HG02588 (cell line): ENCODE data around the gene SRP68.

ENCODE experiments used
- ATAC-seq: cut with Tn5 transposase; IDR thresholded peaks from one replicate; pipeline ENCODE4 v1.9.1; 2021; ENCODE audit warnings: mild to moderate bottlenecking, moderate library complexity; ENCODE audit not compliant: unreplicated experiment

SRP68 gene

DNA sequence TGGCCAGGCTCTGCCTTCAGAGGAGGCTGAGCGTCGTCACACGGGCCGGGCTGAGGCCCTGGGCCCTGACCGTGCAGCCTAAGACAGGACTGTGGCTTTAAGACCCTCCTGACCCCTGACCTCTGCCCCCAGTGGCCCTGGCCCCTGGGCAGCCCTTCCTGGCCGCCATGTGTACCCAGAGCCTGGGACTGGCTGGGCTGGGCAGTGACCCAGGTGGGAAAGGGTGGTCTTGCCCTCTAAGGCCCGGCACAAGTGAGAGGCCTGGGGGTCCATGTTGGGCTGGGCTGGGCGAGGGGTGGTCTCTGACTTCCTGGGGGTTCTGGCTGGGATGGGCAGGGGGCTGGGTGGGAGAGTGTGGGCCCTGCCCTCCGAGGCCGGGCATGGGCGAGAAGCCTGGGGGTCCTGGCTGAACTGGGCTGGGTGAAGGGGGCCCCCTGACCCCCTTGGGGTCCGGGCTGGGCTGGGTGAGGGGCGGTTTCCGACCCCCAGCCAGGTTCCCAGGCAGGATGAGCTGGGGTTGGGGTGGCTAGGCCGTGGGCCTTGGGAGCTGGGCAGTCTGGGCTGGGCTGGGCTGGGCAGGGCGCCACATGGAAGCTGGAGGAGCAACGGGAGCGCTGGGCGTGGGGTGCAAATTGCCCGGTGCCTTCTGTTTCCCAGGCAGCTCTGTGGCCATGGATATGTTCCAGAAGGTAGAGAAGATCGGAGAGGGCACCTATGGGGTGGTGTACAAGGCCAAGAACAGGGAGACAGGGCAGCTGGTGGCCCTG lies 71.4 kb downstream of the SRP68 start, which contains the start of gene CDK3:
TSS of gene CDK3 (plus strand) at position 101 of the 767 bp plus-strand sequence. CDS start at position 672, 571 bp downstream.
- ATAC-seq, result no peak

DNA sequence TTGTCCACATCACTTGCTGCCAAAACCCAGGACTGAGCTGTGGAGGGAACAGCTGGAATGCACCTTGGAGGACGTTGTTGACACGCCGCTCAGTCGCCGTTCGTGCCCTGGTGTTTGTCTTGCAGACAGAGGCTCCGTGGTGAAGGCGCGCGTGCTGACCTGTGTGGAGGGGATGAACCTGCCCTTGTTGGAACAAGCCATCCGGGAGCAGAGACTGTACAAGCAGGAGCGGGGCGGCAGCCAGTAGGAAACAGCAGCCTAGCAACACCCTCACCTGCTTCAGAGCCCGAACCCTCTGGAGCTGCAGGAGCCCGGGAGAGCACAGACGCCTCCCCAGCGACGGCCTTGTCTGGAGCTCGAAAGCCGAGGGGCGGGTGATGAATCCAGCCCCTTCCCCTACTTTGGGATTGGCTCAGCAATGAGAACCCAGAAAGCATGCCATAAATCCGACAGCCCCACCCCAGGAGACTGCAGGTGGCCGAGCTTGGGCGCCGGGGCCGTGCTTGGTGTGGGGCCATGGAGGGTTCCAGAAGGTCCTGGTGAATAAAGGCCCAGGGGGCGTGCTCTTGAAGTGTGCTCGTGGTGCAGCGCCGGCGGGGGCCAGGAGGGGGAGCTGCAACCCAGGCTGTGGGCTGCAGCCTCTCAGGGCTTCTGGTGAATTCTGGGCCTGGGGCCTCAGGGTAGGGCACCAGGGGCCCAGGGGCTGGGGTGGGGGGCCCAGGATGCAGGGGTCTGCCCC lies 72.1 kb downstream of the SRP68 start:
- ATAC-seq, result no peak

DNA sequence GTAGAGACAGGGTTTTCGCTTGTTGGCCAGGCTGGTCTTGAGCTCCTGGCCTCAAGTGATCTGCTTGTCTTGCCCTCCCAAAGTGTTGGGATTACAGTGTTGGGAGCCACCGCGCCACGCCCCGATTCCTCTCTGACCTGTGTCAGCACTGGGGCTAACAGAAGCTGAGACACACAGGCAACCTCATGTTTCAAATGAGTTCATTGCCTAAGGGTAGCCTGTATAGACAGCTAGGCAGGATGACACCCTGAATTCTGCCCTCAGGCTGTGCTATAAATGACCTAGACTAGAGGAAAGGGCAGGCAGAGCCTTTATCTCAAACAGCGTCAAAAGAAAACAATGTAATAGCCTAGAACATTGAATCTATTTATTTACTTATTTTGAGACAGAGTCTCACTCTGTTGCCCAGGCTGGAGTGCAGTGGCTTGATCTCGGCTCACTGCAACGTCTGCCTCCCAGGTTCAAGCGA lies 74.0 kb downstream of the SRP68 start:
- no peak for ATAC-seq

DNA sequence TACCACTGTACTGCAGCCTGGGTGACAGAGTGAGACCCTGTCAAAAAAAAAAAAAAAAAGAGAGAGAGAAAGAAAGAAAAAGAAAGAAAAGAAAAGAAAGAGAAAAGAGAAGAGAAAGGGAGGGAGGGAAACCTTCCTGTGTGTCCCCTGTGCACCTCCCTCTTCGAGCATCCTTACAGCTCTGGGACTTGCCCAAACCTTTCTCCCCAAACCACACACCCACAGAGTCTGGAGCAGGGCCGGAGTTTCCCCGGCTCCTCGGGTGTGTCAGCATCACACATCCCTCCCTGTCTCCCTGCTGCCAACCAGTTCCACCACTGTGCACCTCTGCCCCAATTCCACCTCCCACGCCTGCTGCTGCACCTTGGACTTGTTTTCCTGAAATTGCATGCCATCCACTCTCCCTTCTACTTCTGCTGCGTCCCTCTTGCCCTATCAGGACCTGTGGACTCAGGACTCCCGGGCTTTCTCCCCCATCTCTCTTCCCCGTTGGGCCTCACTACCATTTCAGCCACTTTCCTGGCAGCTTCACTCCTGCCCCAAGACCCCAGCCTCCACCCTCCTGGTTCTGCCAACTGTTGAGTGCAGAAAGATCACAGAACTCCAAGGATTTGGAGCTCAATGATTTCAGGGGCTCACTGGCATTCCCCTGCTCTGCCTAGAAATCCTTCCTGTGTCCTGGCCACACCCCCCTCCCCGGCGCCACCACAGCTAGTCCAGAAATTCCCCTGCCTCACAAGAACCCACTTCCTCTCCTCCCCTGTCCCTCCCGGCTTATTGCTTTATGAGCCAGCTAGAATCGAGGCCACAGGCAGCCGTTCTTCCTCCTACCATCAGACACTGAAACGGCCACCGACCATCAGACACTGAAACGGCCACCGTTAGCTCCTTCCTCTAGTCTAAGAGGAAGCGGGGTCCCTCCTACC lies 75.4 kb downstream of the SRP68 start:
- no peak for ATAC-seq

DNA sequence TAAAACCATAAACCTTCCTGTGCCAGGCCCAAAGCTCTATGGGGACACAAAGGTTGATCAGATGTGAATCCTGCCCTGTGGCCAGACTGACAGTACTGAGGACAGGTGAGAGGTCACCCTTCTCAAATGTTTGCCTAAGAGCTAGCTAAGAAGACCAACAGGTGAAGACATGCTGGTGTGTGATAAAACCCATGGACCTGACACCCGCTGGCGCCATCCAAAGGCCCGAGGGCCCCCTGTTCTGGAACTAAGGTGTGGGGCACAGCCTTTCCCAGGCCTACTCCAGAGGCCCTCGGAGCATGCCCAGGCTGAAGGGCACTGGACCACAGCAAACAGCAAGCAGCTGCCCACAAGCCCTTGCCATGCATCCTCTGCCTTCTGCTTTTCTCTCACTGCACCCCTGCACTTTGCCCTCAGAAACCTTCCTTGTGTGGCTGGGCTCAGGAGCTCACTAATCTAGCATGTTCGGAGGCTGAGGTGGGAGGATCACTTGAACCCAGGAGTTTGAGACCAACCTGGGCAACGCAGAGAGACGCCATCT lies 76.9 kb downstream of the SRP68 start:
- no peak for ATAC-seq

DNA sequence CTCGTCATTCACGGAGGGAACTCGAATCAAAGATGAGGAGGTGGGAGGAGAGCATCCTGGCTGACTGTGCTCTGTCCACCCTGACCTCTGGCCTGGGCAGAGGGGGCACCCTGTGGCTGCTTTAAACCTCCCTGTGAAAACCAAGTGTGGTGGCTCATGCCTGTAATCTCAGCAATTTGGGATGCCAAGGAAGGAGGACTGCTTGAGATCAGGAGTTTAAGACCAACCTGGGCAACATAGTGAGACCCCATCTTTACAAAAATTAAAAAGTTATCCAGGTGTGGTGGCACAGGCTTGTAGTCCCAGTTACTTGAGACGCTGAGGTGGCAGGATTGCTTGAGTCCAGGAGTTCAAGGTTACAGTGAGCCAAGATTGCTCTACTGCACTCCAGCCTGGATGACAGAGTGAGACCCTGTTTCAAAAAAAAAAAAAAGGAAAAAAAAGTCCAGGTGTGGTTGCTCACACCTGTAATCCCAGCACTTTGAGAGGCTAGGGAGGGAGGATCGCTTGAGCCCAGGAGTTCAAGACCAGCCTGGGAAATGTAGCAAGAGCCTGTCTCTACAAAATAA lies 77.4 kb downstream of the SRP68 start:
- ATAC-seq, result no peak

DNA sequence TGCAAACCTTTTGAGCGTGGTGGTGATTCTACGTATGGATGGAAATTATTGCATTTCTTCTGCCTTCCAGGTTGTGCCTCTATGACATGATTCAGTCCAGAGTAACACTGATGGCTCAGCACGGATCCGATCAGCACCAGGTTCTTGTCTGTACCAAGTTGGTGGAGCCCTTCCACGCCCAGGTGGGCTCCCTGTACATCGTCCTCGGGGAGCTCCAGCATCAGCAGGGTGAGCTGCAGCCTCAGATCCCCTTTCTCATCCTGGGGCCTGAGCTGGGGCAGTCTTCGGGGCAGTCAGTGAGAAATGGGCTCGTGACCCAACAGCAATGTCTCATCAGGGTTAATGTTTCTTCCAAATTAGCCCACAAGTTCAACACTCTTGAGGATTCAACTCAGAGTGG lies 80.9 kb downstream of the SRP68 start:
- no peak for ATAC-seq
